SH-SY5Y (cell line): ENCODE data around the gene SIM2.

Experiments used
- GATA2 ChIP-seq: IDR thresholded peaks from 2 replicates; pipeline ENCODE4 v1.6.1; 2011; ENCODE audit warnings: mild to moderate bottlenecking, low read depth, low read length
- GATA3 ChIP-seq: IDR thresholded peaks from 2 replicates; pipeline ENCODE4 v1.6.1; 2011; ENCODE audit warnings: low read depth, mild to moderate bottlenecking, low read length, moderate library complexity

DNA sequence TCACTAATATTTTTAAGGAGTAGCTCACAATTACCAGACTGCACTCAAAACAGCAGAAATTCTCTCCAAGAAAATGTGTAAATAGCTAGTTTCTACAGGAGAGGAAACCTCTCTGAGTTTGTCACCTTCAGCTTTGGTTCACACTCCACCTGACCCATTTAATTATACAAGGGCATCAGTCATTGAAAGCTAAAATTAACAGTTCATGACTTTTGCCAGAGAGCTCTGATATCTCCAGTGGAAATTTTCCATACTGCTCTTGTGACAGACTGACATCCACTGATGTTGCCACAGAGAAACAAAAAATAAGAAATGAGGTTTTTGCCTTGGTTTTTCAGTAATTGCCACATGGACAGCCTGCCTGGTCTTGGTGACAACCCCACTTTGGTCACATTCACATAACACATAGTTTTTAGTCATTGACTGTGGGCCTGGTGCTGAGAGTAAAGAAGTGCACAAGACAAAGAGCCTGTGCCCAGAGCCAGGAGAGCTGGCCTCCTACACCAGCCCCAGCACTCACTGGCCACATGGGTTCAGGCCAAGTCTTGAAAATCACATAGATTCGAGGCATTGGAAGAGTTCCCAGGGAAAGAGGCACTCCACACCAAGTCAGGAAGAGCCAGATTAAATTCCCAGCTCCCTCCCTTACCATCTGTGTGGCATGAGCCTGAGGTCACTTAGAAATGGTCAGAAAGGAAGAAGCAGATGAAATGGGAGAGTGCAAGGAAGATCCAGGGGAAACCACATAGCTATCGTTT lies 13.8 kb upstream of the SIM2 start:
- TF ChIP-seq GATA3 (no peak), GATA2 (no peak)
